ENCODE results near the gene NRXN2.

NRXN2 gene

GRCh38 chr11:64726867-64727530, 4.0 kb upstream of the NRXN2 start:
- no peak for DNase-seq (ENCODE audit: low spot score in 2 of 2)
- Histone ChIP-seq H3K27me3 (ENCODE audit: low read depth) (peaks cover 6% of the 10 kb centered on the region), H3K4me1 (peaks cover 3% of the 10 kb centered on the region; the same call in 1 of the 2 replicates), H3K4me3 (no peak overlapping the region), H3K36me3 (replicated peaks) (no peaks in the 10 kb centered on the region), H3K9me3 (no peaks in the 10 kb centered on the region)
- in situ Hi-C loops (cut with MboI; ENCODE audit: low sequenced_read_pairs), result no loop called here

GRCh38 chr11:64726211-64726641, 3.2 kb upstream of the NRXN2 start:
- in situ Hi-C loops (cut with MboI; ENCODE audit: low sequenced_read_pairs), result no loop called here
- H3K36me3 ChIP-seq (replicated peaks), result no peaks in the 10 kb centered on the region
- H3K4me3 ChIP-seq, result no peak overlapping the region
- H3K9me3 ChIP-seq, result no peaks in the 10 kb centered on the region
- DNase-seq (ENCODE audit: low spot score in 2 of 2), result no peak
- no peaks in the 10 kb centered on the region; the same call in 1 of the 2 replicates for H3K4me1 ChIP-seq
- peaks cover 14% of the 10 kb centered on the region for H3K27me3 ChIP-seq (ENCODE audit: low read depth)

- DNase-seq (ENCODE audit: low spot score in 2 of 2), result no peak
- peaks cover 26% of the 10 kb centered on the region for H3K27me3 ChIP-seq (ENCODE audit: low read depth)
- H3K36me3 ChIP-seq (replicated peaks), result no peaks in the 10 kb centered on the region
- H3K4me3 ChIP-seq, result no peak overlapping the region
- no peaks in the 10 kb centered on the region for H3K9me3 ChIP-seq
- in situ Hi-C loops (cut with MboI; ENCODE audit: low sequenced_read_pairs), result no loop called here
- no peaks in the 10 kb centered on the region; the same call in 1 of the 2 replicates for H3K4me1 ChIP-seq
These were observed 2.0 kb upstream of the NRXN2 start for GRCh38 chr11:64724863-64725532.

DNA sequence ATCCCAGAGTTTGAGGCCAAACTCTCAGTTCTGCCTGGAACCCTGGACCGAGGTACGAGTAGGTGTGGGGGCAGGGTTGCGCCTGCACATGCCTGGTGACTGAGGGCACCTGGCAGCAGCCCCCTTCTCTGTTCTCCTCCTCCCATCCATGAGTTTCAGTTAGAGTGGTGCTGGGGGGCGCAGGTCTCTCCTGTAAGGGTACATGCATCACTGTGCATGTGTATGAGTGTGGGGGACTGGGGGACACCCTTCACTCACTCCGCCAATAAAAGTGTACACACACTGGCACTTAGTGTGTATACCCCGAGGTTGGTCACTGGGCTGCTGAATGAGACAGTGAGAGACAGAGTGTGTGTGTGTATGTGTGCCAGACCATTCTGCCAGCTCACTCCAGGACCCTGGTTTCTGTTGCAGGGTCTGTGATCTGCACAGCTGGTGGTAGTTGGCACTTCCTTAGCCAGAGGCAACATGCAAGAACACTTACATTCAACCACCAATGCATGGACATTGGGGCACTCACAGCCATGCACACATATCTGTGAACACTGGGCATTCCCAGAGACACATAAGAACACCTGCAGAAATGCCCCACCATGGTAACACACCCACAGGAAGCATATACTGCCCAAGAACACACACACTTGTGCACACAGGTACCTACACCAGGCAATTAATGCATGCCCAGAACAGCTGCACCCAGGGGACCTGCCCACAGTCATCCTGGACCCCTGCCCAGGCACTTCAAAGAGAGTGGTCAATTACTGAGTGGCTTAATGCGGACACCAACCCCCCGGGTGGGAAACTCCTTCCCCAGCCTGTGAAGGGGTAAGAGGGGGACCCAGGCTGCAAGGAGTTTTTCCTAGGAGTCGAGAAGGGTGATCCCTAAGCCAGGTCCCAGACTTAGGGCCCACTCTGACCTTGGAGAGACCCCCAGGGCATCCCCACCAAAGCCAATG, 1.2 kb upstream of the NRXN2 start:
- Histone ChIP-seq H3K4me1 (no peaks in the 10 kb centered on the region; the same call in 1 of the 2 replicates), H3K4me3 (no peak overlapping the region), H3K9me3 (no peaks in the 10 kb centered on the region), H3K36me3 (replicated peaks) (no peaks in the 10 kb centered on the region), H3K27me3 (ENCODE audit: low read depth) (peaks cover 34% of the 10 kb centered on the region)
- no peak for DNase-seq (ENCODE audit: low spot score in 2 of 2)
- in situ Hi-C loops (cut with MboI; ENCODE audit: low sequenced_read_pairs), result no loop called here

GRCh38 chr11:64722141-64723065, 594 bp downstream of the NRXN2 start:
- no peaks in the 10 kb centered on the region for H3K36me3 ChIP-seq (replicated peaks)
- no peak for DNase-seq (ENCODE audit: low spot score in 2 of 2)
- H3K4me3 ChIP-seq, result no peak overlapping the region
- in situ Hi-C loops (cut with MboI; ENCODE audit: low sequenced_read_pairs), result no loop called here
- H3K27me3 ChIP-seq (ENCODE audit: low read depth), result peaks cover 52% of the 10 kb centered on the region
- no peaks in the 10 kb centered on the region for H3K9me3 ChIP-seq
- no peaks in the 10 kb centered on the region; the same call in 1 of the 2 replicates for H3K4me1 ChIP-seq

DNA sequence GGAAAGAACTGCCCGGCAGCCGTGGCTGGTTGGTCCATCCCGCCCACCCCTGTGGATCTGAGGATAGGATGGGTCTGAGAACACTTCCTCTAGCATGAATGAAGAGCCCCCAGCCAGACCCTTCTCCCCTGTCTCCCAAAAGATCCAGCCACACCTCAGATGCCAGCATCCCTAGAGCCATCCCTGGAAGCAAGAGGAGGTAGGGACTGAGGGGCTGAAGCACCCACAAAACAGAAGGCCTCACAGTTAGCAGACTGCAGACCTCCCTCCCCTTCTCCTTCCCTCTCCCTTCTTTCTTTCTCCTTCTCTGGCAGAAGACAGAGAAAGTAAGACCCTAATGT, 1.7 kb downstream of the NRXN2 start:
- no peaks in the 10 kb centered on the region; the same call in 1 of the 2 replicates for H3K4me1 ChIP-seq
- in situ Hi-C loops (cut with MboI; ENCODE audit: low sequenced_read_pairs), result no loop called here
- H3K27me3 ChIP-seq (ENCODE audit: low read depth), result peaks cover 62% of the 10 kb centered on the region
- DNase-seq (ENCODE audit: low spot score in 2 of 2), result no peak
- H3K4me3 ChIP-seq, result no peak overlapping the region
- H3K36me3 ChIP-seq (replicated peaks), result no peaks in the 10 kb centered on the region
- no peaks in the 10 kb centered on the region for H3K9me3 ChIP-seq

- no peak for DNase-seq (ENCODE audit: low spot score in 2 of 2)
- Histone ChIP-seq H3K9me3 (no peaks in the 10 kb centered on the region), H3K36me3 (replicated peaks) (no peaks in the 10 kb centered on the region), H3K4me1 (no peaks in the 10 kb centered on the region; the same call in 1 of the 2 replicates), H3K4me3 (no peak overlapping the region), H3K27me3 (ENCODE audit: low read depth) (peaks cover 65% of the 10 kb centered on the region)
- in situ Hi-C loops (cut with MboI; ENCODE audit: low sequenced_read_pairs), result no loop called here
These were observed 2.2 kb downstream of the NRXN2 start for GRCh38 chr11:64720640-64721358.

- Histone ChIP-seq H3K4me3 (no peak overlapping the region), H3K4me1 (no peaks in the 10 kb centered on the region; the same call in 1 of the 2 replicates), H3K27me3 (ENCODE audit: low read depth) (peaks cover 71% of the 10 kb centered on the region), H3K9me3 (no peaks in the 10 kb centered on the region), H3K36me3 (replicated peaks) (no peaks in the 10 kb centered on the region)
- in situ Hi-C loops (cut with MboI; ENCODE audit: low sequenced_read_pairs), result no loop called here
- DNase-seq (ENCODE audit: low spot score in 2 of 2), result no peak
These were observed 2.8 kb downstream of the NRXN2 start for GRCh38 chr11:64720167-64720566.

GRCh38 chr11:64719406-64719805, 3.6 kb downstream of the NRXN2 start:
- in situ Hi-C loops (cut with MboI; ENCODE audit: low sequenced_read_pairs), result no loop called here
- H3K36me3 ChIP-seq (replicated peaks), result no peaks in the 10 kb centered on the region
- H3K27me3 ChIP-seq (ENCODE audit: low read depth), result peaks cover 79% of the 10 kb centered on the region
- no peaks in the 10 kb centered on the region for H3K9me3 ChIP-seq
- no peaks in the 10 kb centered on the region; the same call in 1 of the 2 replicates for H3K4me1 ChIP-seq
- no peak overlapping the region for H3K4me3 ChIP-seq
- no peak for DNase-seq (ENCODE audit: low spot score in 2 of 2)

DNA sequence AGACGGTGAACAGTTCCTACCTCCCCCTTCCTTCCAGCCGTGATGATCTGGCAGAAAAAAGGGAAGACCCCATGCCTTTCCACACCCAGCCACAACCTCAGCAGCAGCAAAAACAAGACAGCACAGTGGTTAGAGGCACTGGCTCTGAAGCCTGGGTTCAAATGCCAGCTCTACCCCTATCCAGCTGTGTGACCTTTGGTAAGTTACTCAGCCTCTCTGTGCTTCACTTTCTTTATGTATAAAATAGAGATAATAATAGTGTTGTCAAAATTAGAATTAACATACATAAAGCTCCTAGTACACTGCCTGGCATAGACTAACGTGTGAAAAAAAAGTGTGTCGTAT, 4.2 kb downstream of the NRXN2 start:
- H3K4me3 ChIP-seq, result no peak overlapping the region
- no peaks in the 10 kb centered on the region; the same call in 1 of the 2 replicates for H3K4me1 ChIP-seq
- DNase-seq (ENCODE audit: low spot score in 2 of 2), result no peak
- no peaks in the 10 kb centered on the region for H3K9me3 ChIP-seq
- peaks cover 85% of the 10 kb centered on the region for H3K27me3 ChIP-seq (ENCODE audit: low read depth)
- H3K36me3 ChIP-seq (replicated peaks), result no peaks in the 10 kb centered on the region
- in situ Hi-C loops (cut with MboI; ENCODE audit: low sequenced_read_pairs), result no loop called here

- peaks cover 88% of the 10 kb centered on the region for H3K27me3 ChIP-seq (ENCODE audit: low read depth)
- in situ Hi-C loops (cut with MboI; ENCODE audit: low sequenced_read_pairs), result no loop called here
These were observed 4.8 kb downstream of the NRXN2 start for GRCh38 chr11:64718084-64718779.

DNA sequence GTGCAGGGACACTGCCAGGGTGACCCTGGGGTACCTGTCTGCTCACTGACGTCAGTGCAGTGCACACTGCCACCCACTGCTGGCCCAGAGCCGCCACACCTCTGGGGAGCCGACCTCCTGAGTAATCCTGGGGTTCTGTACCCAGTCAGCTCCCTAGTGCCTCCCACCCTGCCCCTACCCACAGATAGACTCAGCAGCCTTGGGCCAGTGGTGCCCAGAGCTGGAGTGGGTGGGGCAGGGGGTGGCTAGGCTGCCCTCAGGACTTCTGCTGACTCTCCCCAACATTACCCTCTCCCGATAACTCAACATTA, 5.8 kb downstream of the NRXN2 start:
- Histone ChIP-seq H3K4me1 (no peaks in the 10 kb centered on the region), H3K4me3 (no peak overlapping the region), H3K27me3 (ENCODE audit: low read depth) (peaks cover 87% of the 10 kb centered on the region), H3K9me3 (no peaks in the 10 kb centered on the region), H3K36me3 (replicated peaks) (no peaks in the 10 kb centered on the region)
- in situ Hi-C loops (cut with MboI; ENCODE audit: low sequenced_read_pairs), result no loop called here
- no peak for DNase-seq (ENCODE audit: low spot score in 2 of 2)

More at GRCh38 chr11:64718084-64718779, 4.8 kb downstream of the NRXN2 start:
- no peaks in the 10 kb centered on the region for H3K4me1 ChIP-seq
- H3K9me3 ChIP-seq, result no peaks in the 10 kb centered on the region
- no peak for DNase-seq (ENCODE audit: low spot score in 2 of 2)
- H3K36me3 ChIP-seq (replicated peaks), result no peaks in the 10 kb centered on the region
- no peak overlapping the region for H3K4me3 ChIP-seq

All from HAP-1 (cell line).